ENCODE results near the gene ALDH16A1.
A peak's percentile ranks its signal among the peaks of the same experiment; 100 is the strongest.

ALDH16A1 gene

DNA sequence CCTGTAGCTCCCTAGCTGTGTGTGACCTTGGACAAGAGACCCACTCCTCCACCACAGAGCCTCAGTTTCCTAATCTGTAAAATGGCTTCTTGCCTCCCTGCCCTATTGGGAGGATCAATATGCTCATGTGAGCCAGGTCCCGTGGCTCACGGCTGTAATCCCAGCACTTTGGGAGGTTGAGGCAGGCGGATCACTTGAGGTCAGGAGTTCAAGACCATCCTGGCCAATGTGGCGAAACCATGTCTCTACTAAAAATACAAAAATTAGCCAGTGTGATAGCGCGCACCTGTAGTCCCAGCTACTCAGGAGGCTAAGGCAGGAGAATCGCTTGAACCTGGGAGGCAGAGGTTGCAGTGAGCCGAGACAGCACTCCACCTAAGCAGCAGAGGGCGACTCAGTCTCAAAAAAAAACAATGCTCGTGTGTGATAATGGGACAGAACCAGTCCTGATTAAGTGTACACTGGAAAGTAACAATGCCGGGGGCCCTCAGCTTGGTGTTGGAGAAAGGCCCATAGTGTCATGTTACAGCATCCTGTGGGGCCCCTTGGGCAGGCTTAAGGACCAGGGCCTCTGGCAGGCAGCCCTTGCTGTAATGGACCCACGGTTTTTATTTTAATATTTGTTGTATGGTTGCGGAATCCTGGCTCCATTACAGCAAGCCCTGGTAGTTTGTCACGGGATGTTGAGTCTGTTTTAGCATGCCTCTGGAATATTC lies 50.0 kb downstream of the ALDH16A1 start:
- H3K4me3 ChIP-seq (ENCODE audit: low read depth, low read length), result no peak overlapping the region
- TF ChIP-seq, protein P1, sequence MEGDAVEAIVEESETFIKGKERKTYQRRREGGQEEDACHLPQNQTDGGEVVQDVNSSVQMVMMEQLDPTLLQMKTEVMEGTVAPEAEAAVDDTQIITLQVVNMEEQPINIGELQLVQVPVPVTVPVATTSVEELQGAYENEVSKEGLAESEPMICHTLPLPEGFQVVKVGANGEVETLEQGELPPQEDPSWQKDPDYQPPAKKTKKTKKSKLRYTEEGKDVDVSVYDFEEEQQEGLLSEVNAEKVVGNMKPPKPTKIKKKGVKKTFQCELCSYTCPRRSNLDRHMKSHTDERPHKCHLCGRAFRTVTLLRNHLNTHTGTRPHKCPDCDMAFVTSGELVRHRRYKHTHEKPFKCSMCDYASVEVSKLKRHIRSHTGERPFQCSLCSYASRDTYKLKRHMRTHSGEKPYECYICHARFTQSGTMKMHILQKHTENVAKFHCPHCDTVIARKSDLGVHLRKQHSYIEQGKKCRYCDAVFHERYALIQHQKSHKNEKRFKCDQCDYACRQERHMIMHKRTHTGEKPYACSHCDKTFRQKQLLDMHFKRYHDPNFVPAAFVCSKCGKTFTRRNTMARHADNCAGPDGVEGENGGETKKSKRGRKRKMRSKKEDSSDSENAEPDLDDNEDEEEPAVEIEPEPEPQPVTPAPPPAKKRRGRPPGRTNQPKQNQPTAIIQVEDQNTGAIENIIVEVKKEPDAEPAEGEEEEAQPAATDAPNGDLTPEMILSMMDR (IDR thresholded peaks at IDR 0.05; ENCODE audit: insufficient read depth, low read depth, low read length, missing control alignments), result peak; percentile 54
- peak; percentile 64 for DNase-seq (ENCODE audit: low read depth)

DNA sequence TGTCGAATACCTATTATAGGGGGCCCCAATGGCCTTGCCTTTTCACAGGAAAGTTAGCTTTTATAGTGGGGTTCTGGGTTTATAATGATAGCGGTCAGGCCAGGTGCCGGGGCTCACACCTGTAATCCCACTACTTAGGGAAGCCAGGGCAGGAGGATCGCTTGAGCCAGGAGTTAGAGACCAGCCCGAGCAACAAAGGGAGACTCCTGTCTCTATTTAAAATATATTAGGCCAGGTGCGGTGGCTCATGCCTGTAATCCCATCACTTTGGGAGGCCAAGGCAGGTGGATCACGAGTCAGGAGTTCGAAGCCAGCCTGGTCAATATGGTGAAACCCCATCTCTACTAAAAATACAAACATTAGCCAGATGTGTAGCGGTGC lies 50.5 kb downstream of the ALDH16A1 start:
- TF ChIP-seq, protein P1 (IDR thresholded peaks at IDR 0.05; ENCODE audit: insufficient read depth, low read depth, low read length, missing control alignments), result no peak
- H3K4me3 ChIP-seq (ENCODE audit: low read depth, low read length), result no peak overlapping the region

DNA sequence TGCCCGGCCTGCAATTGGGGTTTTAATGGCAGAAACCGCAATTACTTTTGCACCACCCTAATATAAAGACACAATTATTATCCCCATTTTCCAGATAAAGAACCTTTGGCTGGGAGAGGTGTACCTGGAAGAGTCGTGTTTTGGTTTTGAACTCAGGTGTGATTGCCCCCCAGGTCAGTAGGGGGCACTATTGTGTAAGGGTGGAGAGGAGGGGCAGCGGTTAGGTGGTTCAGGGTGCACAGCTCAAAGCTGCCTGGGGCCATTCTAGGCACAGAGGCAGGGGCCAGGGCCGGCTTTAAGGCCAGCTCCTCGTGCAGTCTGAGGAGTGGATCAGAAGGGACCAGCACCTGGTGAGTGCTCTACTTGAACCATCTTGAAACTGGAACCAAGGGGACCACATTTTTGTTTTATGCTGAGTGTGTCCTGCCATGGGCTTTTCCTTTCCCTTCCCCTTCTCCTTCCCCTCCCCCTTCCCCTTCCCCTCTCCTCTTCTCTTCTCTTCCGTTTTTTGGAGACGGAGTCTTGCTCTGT lies 53.6 kb downstream of the ALDH16A1 start:
- TF ChIP-seq, protein P1 (IDR thresholded peaks at IDR 0.05; ENCODE audit: insufficient read depth, low read depth, low read length, missing control alignments), result peak; percentile 93
- H3K4me3 ChIP-seq (ENCODE audit: low read depth, low read length), result no peak overlapping the region

More for the DNA sequence above, 50.5 kb downstream of the ALDH16A1 start:
- no peak for DNase-seq (ENCODE audit: low read depth)

DNA sequence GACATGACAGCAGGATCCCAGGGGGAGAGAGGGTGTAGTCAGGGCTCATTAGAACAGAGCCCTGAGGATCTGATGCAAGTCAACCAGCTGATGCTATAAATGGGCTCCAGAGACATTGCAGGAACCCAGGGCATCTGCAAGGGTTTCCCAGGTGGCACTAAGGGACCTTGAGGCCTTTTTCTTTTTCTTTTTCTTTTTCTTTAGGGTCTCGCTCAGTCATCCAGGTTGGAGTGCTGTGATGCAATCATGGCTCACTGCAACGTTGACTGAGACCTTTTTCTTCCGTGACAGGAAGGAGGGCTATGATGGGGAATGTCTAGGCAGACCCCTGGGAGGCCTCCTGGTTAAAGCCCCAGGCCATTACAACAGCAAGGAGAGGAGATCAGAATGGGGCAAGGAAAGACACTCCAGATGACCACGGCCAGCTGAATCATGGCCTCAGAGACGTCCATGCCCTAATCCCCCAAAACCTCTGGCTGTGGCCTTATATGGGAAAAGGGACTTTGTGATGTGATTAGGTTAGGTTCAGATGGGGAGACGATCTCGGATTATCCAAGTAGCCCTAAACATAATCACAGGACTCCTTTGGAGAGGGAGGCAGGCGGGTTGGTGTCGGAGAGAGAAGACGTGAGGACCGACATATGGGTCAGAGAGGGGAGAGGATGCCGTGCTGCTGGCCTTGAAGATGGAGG lies 54.9 kb downstream of the ALDH16A1 start:
- no peak for DNase-seq (ENCODE audit: low read depth)
- H3K4me3 ChIP-seq (ENCODE audit: low read depth, low read length), result no peak overlapping the region
- TF ChIP-seq, protein P1 (IDR thresholded peaks at IDR 0.05; ENCODE audit: insufficient read depth, low read depth, low read length, missing control alignments), result no peak

More for the DNA sequence above, 53.6 kb downstream of the ALDH16A1 start:
- DNase-seq (ENCODE audit: low read depth), result peak; percentile 78

DNA sequence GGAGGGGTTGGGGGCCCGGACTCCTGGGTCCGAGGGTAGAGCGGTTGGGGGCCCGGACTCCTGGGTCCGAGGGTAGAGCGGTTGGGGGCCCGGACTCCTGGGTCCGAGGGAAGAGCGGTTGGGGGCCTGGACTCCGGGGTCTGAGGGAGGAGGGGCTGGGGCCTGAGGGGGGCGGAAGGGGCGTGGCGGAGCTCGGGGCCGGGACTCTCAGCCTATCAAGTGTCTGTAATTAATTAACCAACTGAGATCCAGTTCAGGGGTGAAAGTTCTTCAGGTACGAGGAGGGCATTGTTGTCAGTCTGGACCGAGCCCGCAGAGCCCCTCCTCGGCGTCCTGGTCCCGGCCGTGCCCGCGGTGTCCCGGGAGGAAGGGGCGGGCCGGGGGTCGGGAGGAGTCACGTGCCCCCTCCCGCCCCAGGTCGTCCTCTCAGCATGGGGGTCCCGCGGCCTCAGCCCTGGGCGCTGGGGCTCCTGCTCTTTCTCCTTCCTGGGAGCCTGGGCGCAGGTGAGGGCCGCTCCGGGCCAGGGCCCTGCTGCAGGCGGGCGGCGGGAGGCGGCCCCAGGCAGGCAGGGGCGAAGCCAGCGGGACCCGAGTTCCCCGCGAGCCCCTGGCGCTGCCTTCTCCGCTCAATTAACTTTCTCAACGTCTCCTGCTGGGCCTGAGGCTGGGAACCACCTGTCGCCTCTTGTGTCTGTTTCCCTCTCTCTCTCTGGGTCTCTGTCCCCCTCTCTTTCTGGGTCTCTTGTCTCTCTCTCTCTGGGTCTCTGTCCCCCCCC lies 60.1 kb downstream of the ALDH16A1 start:
- TF ChIP-seq, protein P1 (IDR thresholded peaks at IDR 0.05; ENCODE audit: insufficient read depth, low read depth, low read length, missing control alignments), result no peak
- no peak overlapping the region for H3K4me3 ChIP-seq (ENCODE audit: low read depth, low read length)
- DNase-seq (ENCODE audit: low read depth), result no peak

DNA sequence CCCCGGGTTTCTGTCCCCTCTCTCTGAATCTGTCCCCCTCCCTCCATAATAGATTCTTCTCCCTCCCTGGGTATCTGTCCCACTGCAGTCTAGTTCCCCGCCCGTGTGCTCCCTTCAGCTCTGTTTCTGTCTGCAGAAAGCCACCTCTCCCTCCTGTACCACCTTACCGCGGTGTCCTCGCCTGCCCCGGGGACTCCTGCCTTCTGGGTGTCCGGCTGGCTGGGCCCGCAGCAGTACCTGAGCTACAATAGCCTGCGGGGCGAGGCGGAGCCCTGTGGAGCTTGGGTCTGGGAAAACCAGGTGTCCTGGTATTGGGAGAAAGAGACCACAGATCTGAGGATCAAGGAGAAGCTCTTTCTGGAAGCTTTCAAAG lies 60.7 kb downstream of the ALDH16A1 start:
- no peak for DNase-seq (ENCODE audit: low read depth)
- no peak overlapping the region for H3K4me3 ChIP-seq (ENCODE audit: low read depth, low read length)
- TF ChIP-seq, protein P1 (IDR thresholded peaks at IDR 0.05; ENCODE audit: insufficient read depth, low read depth, low read length, missing control alignments), result no peak
